Stimulated activated CD4-positive, alpha-beta T cell treated with anti-CD3 and anti-CD28 coated beads, Interleukin-12 subunit alpha, Interleukin-12 subunit beta, amount 100 ng/mL, for 48 hours (primary cell): ENCODE results near the gene SHKBP1.

Experiments
- DNase-seq, 3 donors: peaks; one replicate each; pipeline ENCODE4 v3.0.0-alpha.2; 2020; ENCODE audit warnings: low read depth in 2 of 3, low spot score in 1 of 3

The SHKBP1 gene

DNA sequence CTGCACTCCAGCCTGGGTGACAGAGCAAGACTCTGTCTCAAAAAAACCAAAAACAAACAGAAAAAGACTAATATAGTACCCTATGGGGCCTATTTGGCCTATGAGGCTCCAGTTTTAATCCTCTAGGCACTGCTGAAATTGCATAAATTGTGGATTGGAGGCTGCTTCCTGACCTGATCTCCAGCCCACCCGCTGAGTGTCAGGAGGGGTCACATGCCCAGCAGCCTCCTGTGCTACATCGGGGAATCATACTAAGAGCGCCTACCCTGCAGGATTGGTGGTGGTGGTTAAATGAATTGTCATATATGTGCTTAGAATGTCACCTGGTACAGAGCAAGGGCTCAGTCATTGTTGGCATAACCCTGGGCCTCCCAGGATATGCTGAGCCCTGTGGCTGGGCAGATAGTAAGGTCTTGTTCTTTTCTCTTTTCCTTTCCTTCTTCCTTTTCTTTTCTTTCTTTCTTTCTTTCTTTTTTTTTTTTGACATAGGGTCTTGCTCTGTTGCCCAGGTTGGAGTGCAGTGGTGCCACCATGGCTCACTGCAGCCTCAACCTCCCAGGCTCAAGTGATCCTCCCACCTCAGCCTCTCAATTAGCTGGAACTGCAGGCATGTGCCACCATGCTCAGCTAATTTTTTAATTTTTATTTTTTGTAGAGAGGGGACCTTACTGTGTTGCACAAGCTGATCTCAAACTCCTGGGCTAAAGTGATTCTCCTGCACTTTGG is 55.8 kb downstream of the SHKBP1 start:
- DNase-seq = no peak

GRCh38 chr19:40633207-40633606 is 56.5 kb downstream of the SHKBP1 start:
- no peak for DNase-seq

DNA sequence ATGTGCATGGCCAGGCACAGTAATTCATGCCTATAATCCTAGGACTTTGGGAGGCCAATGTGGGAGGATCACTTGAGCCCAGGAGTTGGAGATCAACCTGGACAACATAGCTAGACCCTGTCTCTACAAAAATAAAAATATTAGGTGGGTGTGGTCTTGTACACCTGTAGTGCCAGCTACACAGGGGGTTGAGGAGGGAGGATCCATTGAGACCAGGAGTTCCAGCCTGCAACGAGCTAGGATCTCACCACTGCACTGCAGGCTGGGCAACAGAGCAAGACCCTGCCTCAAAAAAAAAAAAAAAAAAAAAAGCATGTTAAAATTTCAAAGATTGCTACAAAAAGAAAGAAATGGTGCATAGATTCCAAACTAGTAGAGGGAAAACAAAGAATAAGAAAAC is 61.7 kb downstream of the SHKBP1 start:
- no peak for DNase-seq

GRCh38 chr19:40639638-40639982 is 62.9 kb downstream of the SHKBP1 start:
- no peak for DNase-seq

DNA sequence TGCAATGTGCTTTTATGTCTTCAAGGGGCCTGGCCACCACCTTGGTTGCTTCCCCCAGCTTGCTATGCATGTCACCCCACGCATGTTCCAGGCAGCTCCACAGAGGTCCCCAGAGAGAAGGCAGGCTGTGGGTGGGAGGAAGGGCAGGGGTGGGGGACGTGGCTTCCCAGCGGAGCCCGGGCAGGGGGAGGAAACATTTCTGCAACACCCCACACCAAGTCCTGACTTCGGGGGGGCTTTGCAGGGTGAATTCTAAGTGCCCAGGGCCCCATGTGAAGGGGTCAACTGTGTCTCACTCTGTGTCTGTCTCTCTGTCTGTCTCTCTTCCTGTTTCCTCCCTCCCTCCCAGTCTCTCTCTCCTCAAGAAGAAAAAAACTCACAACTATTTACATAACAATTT is 64.1 kb downstream of the SHKBP1 start:
- no peak for DNase-seq
